Fibroblast of pulmonary artery (primary cell): ENCODE results near the gene FAM118B.

ENCODE experiments used
- DNase-seq: peaks from one replicate; pipeline ENCODE4 v3.0.0-alpha.2; 2010; ENCODE audit warnings: low read depth
- H3K4me3 ChIP-seq: replicated peaks from 2 replicates; pipeline ENCODE4 v1.5.1; 2011; ENCODE audit warnings: low read depth, mild to moderate bottlenecking, control low read depth, low read length, moderate library complexity
- TF ChIP-seq, protein P1 (sequence below): IDR thresholded peaks from 2 replicates; pipeline ENCODE4 v1.5.1; 2011; ENCODE audit warnings: mild to moderate bottlenecking, control low read depth, low read length, inconsistent platforms; ENCODE audit errors: missing control alignments

Gene FAM118B

DNA sequence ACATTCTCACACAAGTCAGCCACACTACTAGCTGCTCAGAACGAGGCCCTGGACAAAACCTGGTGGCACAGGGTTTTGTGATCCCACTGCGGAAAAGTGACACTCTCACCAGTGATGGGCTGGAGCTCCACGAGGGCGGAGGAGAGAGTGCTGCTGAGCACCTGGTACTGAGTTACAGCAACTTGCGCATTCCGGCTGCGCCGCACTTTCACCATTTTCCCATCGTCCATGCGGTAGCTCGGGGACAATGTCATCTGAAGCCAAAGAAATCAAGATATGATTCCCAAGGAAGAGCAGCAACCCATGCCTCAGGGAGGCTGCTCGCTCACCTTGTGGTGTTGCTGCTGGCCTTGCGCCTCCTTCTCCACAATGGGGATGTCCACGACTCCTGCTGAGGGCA is 6.2 kb upstream of the FAM118B start:
- no peak for DNase-seq
- no peak overlapping the region for H3K4me3 ChIP-seq
- TF ChIP-seq, protein P1, sequence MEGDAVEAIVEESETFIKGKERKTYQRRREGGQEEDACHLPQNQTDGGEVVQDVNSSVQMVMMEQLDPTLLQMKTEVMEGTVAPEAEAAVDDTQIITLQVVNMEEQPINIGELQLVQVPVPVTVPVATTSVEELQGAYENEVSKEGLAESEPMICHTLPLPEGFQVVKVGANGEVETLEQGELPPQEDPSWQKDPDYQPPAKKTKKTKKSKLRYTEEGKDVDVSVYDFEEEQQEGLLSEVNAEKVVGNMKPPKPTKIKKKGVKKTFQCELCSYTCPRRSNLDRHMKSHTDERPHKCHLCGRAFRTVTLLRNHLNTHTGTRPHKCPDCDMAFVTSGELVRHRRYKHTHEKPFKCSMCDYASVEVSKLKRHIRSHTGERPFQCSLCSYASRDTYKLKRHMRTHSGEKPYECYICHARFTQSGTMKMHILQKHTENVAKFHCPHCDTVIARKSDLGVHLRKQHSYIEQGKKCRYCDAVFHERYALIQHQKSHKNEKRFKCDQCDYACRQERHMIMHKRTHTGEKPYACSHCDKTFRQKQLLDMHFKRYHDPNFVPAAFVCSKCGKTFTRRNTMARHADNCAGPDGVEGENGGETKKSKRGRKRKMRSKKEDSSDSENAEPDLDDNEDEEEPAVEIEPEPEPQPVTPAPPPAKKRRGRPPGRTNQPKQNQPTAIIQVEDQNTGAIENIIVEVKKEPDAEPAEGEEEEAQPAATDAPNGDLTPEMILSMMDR: no peak

DNA sequence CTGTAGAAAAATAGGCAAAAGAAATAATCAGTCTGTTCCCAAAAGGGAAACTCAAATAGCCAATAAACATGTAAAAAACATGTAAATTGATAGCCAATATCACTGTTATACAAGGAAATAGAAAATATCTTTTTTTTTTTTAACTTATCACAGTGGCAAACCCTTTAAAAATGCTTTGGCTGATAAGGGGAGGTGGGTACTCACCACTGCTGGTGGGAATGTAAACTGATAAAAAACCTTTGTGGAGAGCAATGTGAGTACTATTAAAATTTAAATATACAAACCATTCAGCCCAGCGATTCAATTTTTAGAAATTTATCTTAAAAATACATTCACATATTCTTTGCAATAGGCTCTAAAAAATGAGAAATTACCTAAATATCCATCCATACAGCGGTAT is 3.7 kb upstream of the FAM118B start:
- TF ChIP-seq, protein P1: no peak
- H3K4me3 ChIP-seq: no peak overlapping the region
- no peak for DNase-seq

DNA sequence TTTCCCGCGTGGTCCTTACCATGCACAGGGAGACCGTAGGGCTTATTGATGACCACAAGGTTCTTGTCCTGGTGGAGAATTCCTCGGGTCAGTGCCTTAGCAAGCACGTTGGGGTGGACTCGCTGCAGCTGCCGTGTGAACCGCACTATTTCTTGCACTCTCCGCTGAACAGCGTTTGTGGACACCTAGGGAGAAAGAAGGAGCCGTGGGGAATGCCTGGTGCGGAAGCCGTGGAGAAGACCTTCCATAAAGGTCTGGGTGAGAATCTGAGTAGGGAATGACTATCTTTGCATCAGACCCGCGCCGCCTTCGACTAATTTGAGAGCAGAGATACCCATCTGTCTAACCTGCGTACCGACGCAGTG is 729 bp upstream of the FAM118B start:
- TF ChIP-seq, protein P1: no peak
- peak; percentile 12 for DNase-seq
- H3K4me3 ChIP-seq: peak overlapping the region; percentile 99

DNA sequence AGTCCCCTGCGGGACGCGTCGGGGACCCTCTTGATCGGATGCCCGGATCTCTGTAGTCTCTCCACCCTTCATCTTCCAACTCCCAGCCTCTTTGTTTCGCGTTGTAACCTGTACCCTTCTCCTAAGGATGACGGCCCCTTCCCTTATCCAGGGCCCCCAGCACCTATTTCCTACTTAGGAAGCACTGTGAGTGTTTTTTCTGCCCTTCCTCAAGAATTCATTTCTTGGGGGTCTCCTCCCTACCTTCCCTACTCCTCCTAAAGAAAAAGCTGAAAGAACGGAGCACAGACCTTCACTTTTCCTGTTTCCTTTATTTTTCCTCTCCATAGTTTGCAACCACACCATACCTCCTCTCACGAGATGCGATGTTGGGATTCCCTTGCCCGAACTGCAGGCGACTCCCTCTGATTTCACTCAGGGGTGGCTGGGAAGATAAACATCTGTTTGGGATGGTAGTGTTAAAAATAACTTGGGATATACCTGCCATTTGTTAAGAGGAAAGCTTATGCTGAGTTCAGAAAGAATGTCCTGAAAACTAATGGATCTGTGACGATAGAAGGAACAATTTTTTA is 593 bp downstream of the FAM118B start:
- H3K4me3 ChIP-seq: peak overlapping the region; percentile 99
- peak; percentile 7 for DNase-seq
- TF ChIP-seq, protein P1: no peak

DNA sequence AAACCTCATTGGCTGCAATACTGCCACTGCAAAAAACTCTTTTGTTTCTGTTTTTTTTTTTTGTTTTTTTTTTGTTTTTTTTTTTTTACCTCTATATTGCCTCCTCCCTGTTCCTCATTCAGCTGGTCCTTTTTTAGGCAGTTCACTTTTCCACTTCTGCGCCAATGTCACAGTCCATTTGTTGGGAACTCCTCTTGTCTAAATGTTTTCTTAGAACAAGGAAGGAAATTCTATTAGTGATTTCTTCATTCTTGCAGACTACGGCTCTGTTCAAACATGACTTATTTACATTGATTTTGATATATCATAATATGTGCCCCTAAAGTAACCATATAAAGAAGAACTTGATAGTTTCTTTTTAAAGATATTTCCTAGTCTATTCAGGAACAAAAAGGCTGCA is 2.9 kb downstream of the FAM118B start:
- TF ChIP-seq, protein P1: no peak
- no peak for DNase-seq
- no peak overlapping the region for H3K4me3 ChIP-seq

DNA sequence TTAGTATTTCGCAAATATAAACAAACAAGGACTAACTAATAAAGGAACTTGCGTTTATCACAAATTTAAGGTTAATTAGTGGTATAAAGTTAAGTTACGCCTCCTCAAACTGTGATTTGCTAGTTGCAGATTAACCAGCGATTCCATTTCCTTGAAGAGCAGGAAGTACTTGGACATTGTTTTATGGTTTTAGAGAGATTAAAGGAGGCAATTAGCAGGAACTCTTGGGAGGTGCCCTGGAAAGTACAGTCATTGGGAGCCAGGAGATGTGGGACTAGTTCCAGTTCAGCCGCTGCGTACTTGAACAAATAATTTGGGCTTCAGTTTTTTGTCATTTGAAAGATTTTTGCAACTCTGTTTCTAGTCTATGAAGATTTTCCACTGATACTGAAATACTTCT is 3.3 kb downstream of the FAM118B start:
- DNase-seq: no peak
- TF ChIP-seq, protein P1: no peak
- H3K4me3 ChIP-seq: no peak overlapping the region

DNA sequence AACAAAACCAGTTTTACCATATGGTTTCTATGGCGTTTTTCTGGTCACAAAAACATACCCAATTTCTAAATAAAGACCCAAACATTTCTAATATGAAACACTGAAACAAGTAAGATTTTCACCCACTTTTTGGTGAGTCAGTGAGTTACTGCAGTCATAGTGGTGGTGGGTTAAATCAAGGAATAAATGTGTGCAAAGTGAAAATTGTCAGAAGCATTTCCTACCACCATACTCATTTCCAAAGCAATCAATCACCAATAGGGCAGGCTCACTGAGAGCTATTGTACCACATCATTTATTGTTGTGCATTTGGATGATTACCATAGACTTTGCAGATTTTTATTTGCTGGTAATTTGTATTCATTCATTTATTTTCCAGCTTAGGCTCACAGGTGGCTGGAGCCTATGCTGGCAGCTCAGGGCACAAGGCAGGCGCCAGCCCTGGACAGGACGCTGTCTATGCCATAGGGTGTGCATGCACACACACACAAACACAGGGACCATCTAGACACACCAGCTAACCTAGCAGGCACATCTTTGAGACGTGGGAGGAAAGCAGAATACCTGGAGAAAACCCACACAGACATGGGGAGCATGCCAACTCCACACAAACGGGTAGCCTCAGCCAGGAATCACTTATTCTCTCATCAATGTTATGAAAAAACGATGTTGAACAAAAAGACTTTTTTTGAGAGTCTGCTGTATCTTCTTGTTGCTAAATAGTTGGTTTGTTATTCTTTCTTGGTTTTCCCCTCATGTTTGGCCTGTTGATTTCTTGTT is 5.1 kb downstream of the FAM118B start:
- TF ChIP-seq, protein P1: no peak
- no peak overlapping the region for H3K4me3 ChIP-seq
- DNase-seq: no peak
